ENCODE data around the gene LARGE2. TPM values are rescaled to one million over a fixed set of nuclear protein-coding genes. Genes with fewer than 3 reads are reported as not detected.

LARGE2 gene
- total and polyA plus RNA-seq, 2 donors (not counting 3 experiments of a cell fraction or from before 2014, with no cell fraction given) = 0.06 TPM; not detected in 1

GRCh38 chr11:45901626-45902025 lies 20.8 kb upstream of the LARGE2 start:
- POLR2A ChIA-PET = no interaction called here
- dilution Hi-C loops (cut with MboI; ENCODE audit: extremely low pct_ligation_motif_present, low sequenced_read_pairs) = no loop called here
- DNase-seq (ENCODE audit: low read depth, low spot score) (no peak), FAIRE-seq (no peak)
- H3K36me3 ChIP-seq (ENCODE audit: control insufficient read depth in 2 of 2, extremely low read depth in 1 of 2, insufficient read depth in 2 of 2, low read length in 2 of 2) = no peaks in the 10 kb centered on the region
- BruUV-seq (replicated peaks) = no TSS peak
- H3K27ac ChIP-seq (ENCODE audit: insufficient read depth, low read depth, low read length) = no peak overlapping the region
- no peak overlapping the region for H3K4me2 ChIP-seq (ENCODE audit: insufficient read depth, low read length)
- H4K20me1 ChIP-seq (replicated peaks; ENCODE audit: control insufficient read depth, extremely low read depth, insufficient read depth, low read length) = no peaks in the 10 kb centered on the region
- H3K9ac ChIP-seq (replicated peaks; ENCODE audit: extremely low read depth, insufficient read depth, low read length) = no peak overlapping the region
- H3K9me1 ChIP-seq (replicated peaks; ENCODE audit: control insufficient read depth, extremely low read depth, insufficient read depth, low read length) = no peaks in the 10 kb centered on the region
- no peak overlapping the region for H3K4me3 ChIP-seq (replicated peaks in 1 of 3; ENCODE audit: insufficient read depth in 1 of 3, low read depth in 1 of 3, low read length in 3 of 3)
- no peaks in the 10 kb centered on the region for H3K79me2 ChIP-seq (ENCODE audit: control insufficient read depth, insufficient read depth, low read length)
- CTCF ChIA-PET = no interaction called here
- no peaks in the 10 kb centered on the region for H3K9me3 ChIP-seq (replicated peaks; ENCODE audit: control insufficient read depth, insufficient read depth, low read length)
- no peak overlapping the region for H2AFZ ChIP-seq (ENCODE audit: low read depth, low read length)
- intact Hi-C loops (cut with micrococcal nuclease) = no loop called here
- peaks cover 4 to 9% of the 10 kb centered on the region in 2 experiments for H3K27me3 ChIP-seq (ENCODE audit: control insufficient read depth in 2 of 2, insufficient read depth in 2 of 2, low read length in 2 of 2)
- TF ChIP-seq JUN (IDR thresholded peaks at IDR 0.05; ENCODE audit: borderline replicate concordance, insufficient read depth, insufficient read length, low read depth) (no peak), POLR2A (IDR thresholded peaks at IDR 0.05; ENCODE audit: low read depth, low read length) (no peak), MYC (IDR thresholded peaks at IDR 0.05; ENCODE audit: low read depth, low read length) (no peak), FOS (IDR thresholded peaks at IDR 0.05; ENCODE audit: borderline replicate concordance, insufficient read depth, low read length) (no peak), POLR2AphosphoS5 (IDR thresholded peaks at IDR 0.05; ENCODE audit: insufficient read depth, low read depth, low read length) (no peak), EZH2 (IDR thresholded peaks at IDR 0.05; ENCODE audit: borderline replicate concordance, low read depth, low read length, severe bottlenecking) (no peak), GATA2 (IDR thresholded peaks at IDR 0.05; ENCODE audit: insufficient read depth, insufficient read length, low read depth, low read length) (no peak)
- TF ChIP-seq, protein P1, sequence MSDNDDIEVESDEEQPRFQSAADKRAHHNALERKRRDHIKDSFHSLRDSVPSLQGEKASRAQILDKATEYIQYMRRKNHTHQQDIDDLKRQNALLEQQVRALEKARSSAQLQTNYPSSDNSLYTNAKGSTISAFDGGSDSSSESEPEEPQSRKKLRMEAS (IDR thresholded peaks at IDR 0.05; ENCODE audit: insufficient read depth, insufficient read length) = no peak
- TF ChIP-seq, protein P2, sequence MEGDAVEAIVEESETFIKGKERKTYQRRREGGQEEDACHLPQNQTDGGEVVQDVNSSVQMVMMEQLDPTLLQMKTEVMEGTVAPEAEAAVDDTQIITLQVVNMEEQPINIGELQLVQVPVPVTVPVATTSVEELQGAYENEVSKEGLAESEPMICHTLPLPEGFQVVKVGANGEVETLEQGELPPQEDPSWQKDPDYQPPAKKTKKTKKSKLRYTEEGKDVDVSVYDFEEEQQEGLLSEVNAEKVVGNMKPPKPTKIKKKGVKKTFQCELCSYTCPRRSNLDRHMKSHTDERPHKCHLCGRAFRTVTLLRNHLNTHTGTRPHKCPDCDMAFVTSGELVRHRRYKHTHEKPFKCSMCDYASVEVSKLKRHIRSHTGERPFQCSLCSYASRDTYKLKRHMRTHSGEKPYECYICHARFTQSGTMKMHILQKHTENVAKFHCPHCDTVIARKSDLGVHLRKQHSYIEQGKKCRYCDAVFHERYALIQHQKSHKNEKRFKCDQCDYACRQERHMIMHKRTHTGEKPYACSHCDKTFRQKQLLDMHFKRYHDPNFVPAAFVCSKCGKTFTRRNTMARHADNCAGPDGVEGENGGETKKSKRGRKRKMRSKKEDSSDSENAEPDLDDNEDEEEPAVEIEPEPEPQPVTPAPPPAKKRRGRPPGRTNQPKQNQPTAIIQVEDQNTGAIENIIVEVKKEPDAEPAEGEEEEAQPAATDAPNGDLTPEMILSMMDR (IDR thresholded peaks at IDR 0.05; ENCODE audit: extremely low read depth in 1 of 2, insufficient read depth in 1 of 2, low read depth in 1 of 2, low read length in 2 of 2) = no peak
- peaks cover 10% of the 10 kb centered on the region for H3K4me1 ChIP-seq (ENCODE audit: control insufficient read depth, extremely low read depth, insufficient read depth, low read length)

Data from endothelial cell of umbilical vein (primary cell).